Cardiac septum (tissue), 1 donor: Measurements from ENCODE around the gene ITGA1. TPM values are rescaled to one million over a fixed set of nuclear protein-coding genes. Genes with fewer than 3 reads are reported as not detected.
"Not testable (repeated sequence)": the region's sequence is repeated elsewhere in the genome, so short reads cannot be mapped to it uniquely, and the experiment has no call there.

Source experiments
- DNase-seq: peaks from one replicate; pipeline ENCODE4 v3.0.0-alpha.2; 2020; ENCODE audit warnings: low spot score
- intact Hi-C: fragments of 100-400 bp; cut with DNase I; formaldehyde crosslinking; loops from one replicate; pipeline ENCODE4 v1.14.0; 2022
- total RNA-seq: library from RNA; stranded (reverse); fragmentation: NEBNext Ultra II Directional; extraction: Animal tissue kit (Norgen Biotek cat#: 25700); gene quantifications from one replicate; pipeline ENCODE4 v1.2.1, GENCODE V29; 2021
- donor health status: DM: no; HTN: no; CAD: no.

The ITGA1 gene
- total RNA-seq, 1 donor from 2014 or later, result 40.3 TPM

GRCh38 chr5:52846182-52846842 lies 58.6 kb downstream of the ITGA1 start:
- intact Hi-C loops, result loop anchor here (5.0 kb wide), 1 partner anchor 34 kb away; no protein-coding TSS in a partner anchor

GRCh38 chr5:52848688-52849087 lies 61.0 kb downstream of the ITGA1 start:
- DNase-seq, result not testable (repeated sequence)
- intact Hi-C loops, result loop anchor here (5.0 kb wide), 1 partner anchor 36 kb away; no protein-coding TSS in a partner anchor

More at GRCh38 chr5:52846182-52846842, 58.6 kb downstream of the ITGA1 start:
- no peak for DNase-seq

- intact Hi-C loops, result loop anchor here (5.0 kb wide), 1 partner anchor 37 kb away; no protein-coding TSS in a partner anchor
- DNase-seq, result no peak
Observed at GRCh38 chr5:52849544-52849943, 61.8 kb downstream of the ITGA1 start.

- DNase-seq, result no peak
- intact Hi-C loops, result no loop called here
Observed at GRCh38 chr5:52853650-52854049, 65.9 kb downstream of the ITGA1 start.

GRCh38 chr5:52854301-52854700 lies 66.6 kb downstream of the ITGA1 start:
- intact Hi-C loops, result no loop called here
- DNase-seq, result no peak

- DNase-seq, result no peak
- intact Hi-C loops, result no loop called here
Observed at GRCh38 chr5:52854949-52855348, 67.2 kb downstream of the ITGA1 start.

- no peak for DNase-seq
- intact Hi-C loops, result no loop called here
Observed at GRCh38 chr5:52856564-52856963, 68.8 kb downstream of the ITGA1 start.

GRCh38 chr5:52859628-52860027 lies 71.9 kb downstream of the ITGA1 start:
- intact Hi-C loops, result no loop called here
- no peak for DNase-seq

- intact Hi-C loops, result no loop called here
Observed at GRCh38 chr5:52861368-52861767, 73.7 kb downstream of the ITGA1 start.

GRCh38 chr5:52863715-52864290 lies 76.1 kb downstream of the ITGA1 start:
- no peak for DNase-seq
- intact Hi-C loops, result no loop called here

More at GRCh38 chr5:52861368-52861767, 73.7 kb downstream of the ITGA1 start:
- DNase-seq, result no peak

GRCh38 chr5:52864371-52864770 lies 76.7 kb downstream of the ITGA1 start:
- intact Hi-C loops, result no loop called here

GRCh38 chr5:52864884-52865283 lies 77.2 kb downstream of the ITGA1 start:
- intact Hi-C loops, result no loop called here
- no peak for DNase-seq

More at GRCh38 chr5:52864371-52864770, 76.7 kb downstream of the ITGA1 start:
- DNase-seq, result no peak

GRCh38 chr5:52865991-52866390 lies 78.3 kb downstream of the ITGA1 start:
- intact Hi-C loops, DNase-seq: not testable (repeated sequence)

GRCh38 chr5:52867809-52868208 lies 80.1 kb downstream of the ITGA1 start:
- intact Hi-C loops, result no loop called here
- no peak for DNase-seq

- intact Hi-C loops, result no loop called here
- no peak for DNase-seq
Observed at GRCh38 chr5:52868417-52868816, 80.7 kb downstream of the ITGA1 start.

GRCh38 chr5:52869391-52869790 lies 81.7 kb downstream of the ITGA1 start:
- intact Hi-C loops, result no loop called here
- no peak for DNase-seq

GRCh38 chr5:52870448-52870847 lies 82.7 kb downstream of the ITGA1 start:
- DNase-seq, result no peak
- intact Hi-C loops, result no loop called here

GRCh38 chr5:52875827-52876226 lies 88.1 kb downstream of the ITGA1 start:
- no peak for DNase-seq
- intact Hi-C loops, result no loop called here

- DNase-seq, result no peak
- intact Hi-C loops, result no loop called here
Observed at GRCh38 chr5:52876456-52876855, 88.7 kb downstream of the ITGA1 start.

- no peak for DNase-seq
- intact Hi-C loops, result no loop called here
Observed at GRCh38 chr5:52878656-52879055, 90.9 kb downstream of the ITGA1 start.

GRCh38 chr5:52880541-52880940 lies 92.8 kb downstream of the ITGA1 start:
- no peak for DNase-seq
- intact Hi-C loops, result no loop called here
